ENCODE measurements around the gene MPG.

DNA sequence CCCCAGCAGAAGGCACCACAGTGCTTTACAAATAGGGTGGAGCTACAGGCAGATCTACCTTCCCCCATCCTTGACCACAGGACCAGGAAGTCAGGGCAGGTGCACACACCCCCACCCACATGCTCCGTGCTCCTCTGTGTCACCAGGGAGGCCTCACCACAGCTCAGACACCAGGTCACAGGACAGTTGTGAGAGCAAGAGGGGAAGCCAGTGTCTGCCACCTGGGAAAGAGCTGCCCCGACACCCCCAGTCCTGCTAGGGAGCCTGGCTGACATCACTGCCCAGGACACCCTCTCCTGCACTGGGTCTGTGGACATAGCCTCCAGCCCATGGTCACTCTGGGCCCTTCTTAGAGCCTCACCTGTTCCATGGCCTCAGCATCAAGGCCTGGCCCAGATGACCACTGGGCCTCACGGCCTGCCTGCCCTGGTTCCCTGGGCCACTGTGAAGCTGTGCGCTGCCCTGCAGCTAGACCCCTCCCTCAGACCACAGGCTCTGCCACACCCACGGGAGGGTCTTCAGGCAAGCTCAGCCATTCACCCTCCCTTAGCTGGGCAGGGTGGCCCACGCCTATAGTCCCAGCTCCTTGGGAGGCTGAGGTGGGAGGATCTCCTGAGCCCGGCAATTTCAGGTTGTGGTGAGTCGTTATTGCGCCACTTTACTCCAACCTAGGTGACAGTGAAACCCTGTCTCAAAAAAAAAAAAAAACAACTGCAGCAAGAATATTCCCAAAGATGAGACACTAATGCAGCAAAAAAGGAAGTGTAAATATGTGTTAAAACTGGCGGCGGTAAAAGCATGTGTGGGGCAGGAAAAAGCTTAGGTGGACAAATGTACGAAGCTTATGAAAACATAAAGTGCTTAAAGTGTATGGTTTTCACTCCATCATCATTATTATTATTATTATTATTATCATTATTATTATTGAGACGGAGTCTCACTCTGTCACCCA, 38.8 kb upstream of the MPG start:
- TF ChIP-seq SIN3A (IDR thresholded peaks at IDR 0.05; ENCODE audit: borderline replicate concordance, insufficient read depth, low read depth, low read length) (no peak), CTCF (IDR thresholded peaks at IDR 0.05) (no peak)
